ENCODE data around the gene RBL2.
A peak's percentile ranks its signal among the peaks of the same experiment; 100 is the strongest.

- TF ChIP-seq GATA2 (IDR thresholded peaks at IDR 0.05; ENCODE audit: insufficient read depth, insufficient read length, low read depth, low read length) (peak; percentile 12), POLR2AphosphoS5 (IDR thresholded peaks at IDR 0.05; ENCODE audit: insufficient read depth, low read depth, low read length) (no peak), CTCF (IDR thresholded peaks at IDR 0.05; ENCODE audit: extremely low read depth in 1 of 2, insufficient read depth in 1 of 2, low read depth in 1 of 2, low read length in 2 of 2) (no peak), POLR2A (IDR thresholded peaks at IDR 0.05; ENCODE audit: low read depth, low read length) (no peak), MAX (IDR thresholded peaks at IDR 0.05; ENCODE audit: insufficient read depth, insufficient read length) (no peak), JUN (IDR thresholded peaks at IDR 0.05; ENCODE audit: borderline replicate concordance, insufficient read depth, insufficient read length, low read depth) (no peak), EZH2 (IDR thresholded peaks at IDR 0.05; ENCODE audit: borderline replicate concordance, low read depth, low read length, severe bottlenecking) (no peak), MYC (IDR thresholded peaks at IDR 0.05; ENCODE audit: low read depth, low read length) (no peak), FOS (IDR thresholded peaks at IDR 0.05; ENCODE audit: borderline replicate concordance, insufficient read depth, low read length) (peak; percentile 73)
Measured at GRCh38 chr16:53465606-53466280, 31.5 kb downstream of the RBL2 start.

Measured in endothelial cell of umbilical vein (primary cell).